ENCODE results near the gene ERCC3. TPM values are rescaled to one million over a fixed set of nuclear protein-coding genes. Genes with fewer than 3 reads are reported as not detected.
"Not testable (repeated sequence)": the region's sequence is repeated elsewhere in the genome, so short reads cannot be mapped to it uniquely, and the experiment has no call there.

The ERCC3 gene
- polyA plus RNA-seq, 3 donors, result 16.4 to 30.7 (median 27.4) TPM

GRCh38 chr2:127214201-127214600, 79.7 kb downstream of the ERCC3 start:
- 90 to 92% (median 91%) methylated on average over 2 of the region's 2 CpGs for WGBS, 3 donors
- H3K27ac ChIP-seq (ENCODE audit: low read depth, low read length), result not testable (repeated sequence)

DNA sequence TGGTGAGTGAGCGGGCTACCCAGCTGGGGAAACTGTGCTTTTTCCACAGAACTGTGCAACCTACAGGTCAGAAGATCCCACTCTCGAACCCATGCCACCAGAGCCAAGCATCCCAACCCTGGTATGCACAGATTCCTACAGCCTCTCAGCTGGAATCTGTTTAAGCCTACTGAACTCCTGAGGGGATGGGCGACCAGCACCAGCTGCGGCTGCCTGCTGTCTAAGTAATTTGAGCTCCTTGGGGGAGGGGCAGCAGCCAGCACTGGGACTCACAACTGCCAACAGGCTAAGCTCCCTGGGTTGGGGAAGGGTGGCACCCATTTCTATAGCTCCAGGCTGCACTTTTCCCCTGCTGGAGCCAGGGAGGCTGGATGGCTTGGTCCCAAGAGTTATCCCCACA, 85.6 kb downstream of the ERCC3 start:
- no peak overlapping the region for H3K27ac ChIP-seq (ENCODE audit: low read depth, low read length)
- WGBS, 3 donors, result 73 to 82% (median 81%) methylated on average over 4 of the region's 4 CpGs

Other genes starting within 250 kb of the ERCC3 start
- gene BIN1, start 187.0 kb downstream of the ERCC3 start, polyA plus RNA-seq, result 10 to 100 TPM; 20.9 to 94.1 (median 78.8) TPM
- gene CYP27C1, start 73.8 kb downstream of the ERCC3 start, polyA plus RNA-seq, result under 1 TPM; 0.08 to 0.67 (median 0.43) TPM
- gene MAP3K2, start 93.8 kb upstream of the ERCC3 start, polyA plus RNA-seq, result 1 to 10 TPM; 4.0 to 8.7 (median 8.3) TPM
- under 1 TPM in 2 of 3 donors, not detected in 1; 0.12 to 0.22 TPM for gene PROC, start 124.3 kb upstream of the ERCC3 start, polyA plus RNA-seq
- 10 to 100 TPM in 2 of 3 donors, 1 to 10 TPM in 1; 9.5 to 30.4 (median 24.8) TPM for gene IWS1, start 232.3 kb upstream of the ERCC3 start, polyA plus RNA-seq
- 1 to 10 TPM in 2 of 3 donors, under 1 TPM in 1; 0.40 to 2.2 (median 2.1) TPM for gene MYO7B, start 241.5 kb upstream of the ERCC3 start, polyA plus RNA-seq

Data from adipose tissue (tissue), 3 donors.